K562 (cell line): ENCODE measurements around the gene DHX32. TPM values are rescaled to one million over a fixed set of nuclear protein-coding genes. Genes with fewer than 3 reads are reported as not detected.
A peak's percentile ranks its signal among the peaks of the same experiment; 100 is the strongest.

Source experiments
- DIDO1 ChIP-seq: fragments of 450-650 bp; IDR thresholded peaks from 2 replicates; pipeline ENCODE4 v1.6.1; 2016; ENCODE audit warnings: low read depth, missing biosample characterization, missing genetic modification characterization
- EP300 ChIP-seq: IDR thresholded peaks from 2 replicates; pipeline ENCODE4 v1.6.1; 2012; ENCODE audit warnings: low read length, improper control_type of control experiment
- ETV1 ChIP-seq: fragments of 450-650 bp; conservative IDR thresholded peaks from 2 replicates; pipeline ENCODE4 v1.6.1; 2016; ENCODE audit warnings: missing genetic modification characterization, control low read depth, low read depth, missing compliant biosample characterization
- FOXJ2 ChIP-seq: fragments of 200-800 bp; sonication (Bioruptor generic); IDR thresholded peaks from 2 replicates; pipeline ENCODE4 v1.6.1; 2016; ENCODE audit warnings: missing genetic modification characterization, missing compliant biosample characterization
- IRF2 ChIP-seq: sonication (generic); formaldehyde crosslinking; IDR thresholded peaks from 2 replicates; pipeline ENCODE4 v1.8.1; 2022; ENCODE audit warnings: mild to moderate bottlenecking, missing genetic modification reagents
- JUN ChIP-seq, 2 experiments: sonication (generic) in 1 of 2; formaldehyde crosslinking in 1 of 2; IDR thresholded peaks; 2 replicates each; pipeline versions ENCODE4 v1.6.1 to v1.8.0; 2012 to 2022; ENCODE audit warnings: borderline replicate concordance in 2 of 2, mild to moderate bottlenecking in 2 of 2, improper control_type of control experiment in 1 of 2, low read depth in 1 of 2, low read length in 1 of 2, missing genetic modification reagents in 1 of 2
- KDM5B ChIP-seq: fragments of 200-600 bp; sonication (generic); IDR thresholded peaks from 2 replicates; pipeline ENCODE4 v1.6.1; 2012; ENCODE audit warnings: low read depth, mild to moderate bottlenecking, moderate library complexity, low read length, control low read depth, inconsistent platforms; ENCODE audit not compliant: insufficient replicate concordance
- NCOA1 ChIP-seq: fragments of 450-650 bp; IDR thresholded peaks from 2 replicates; pipeline ENCODE4 v1.6.1; 2016; ENCODE audit warnings: low read depth
- PHB2 ChIP-seq: fragments of 450-650 bp; IDR thresholded peaks from 2 replicates; pipeline ENCODE4 v1.6.1; 2017; ENCODE audit warnings: low read depth
- POLR2AphosphoS5 ChIP-seq: IDR thresholded peaks from 2 replicates; pipeline ENCODE4 v1.6.1; 2011; ENCODE audit warnings: mild to moderate bottlenecking, low read depth, low read length, moderate library complexity; ENCODE audit not compliant: control insufficient read depth, insufficient read depth
- SMAD3 ChIP-seq: fragments of 450-650 bp; formaldehyde crosslinking; conservative IDR thresholded peaks from 2 replicates; pipeline ENCODE4 v1.4.0; 2020; ENCODE audit warnings: mild to moderate bottlenecking
- SMC3 ChIP-seq: conservative IDR thresholded peaks from 2 replicates; pipeline ENCODE4 v1.6.1; 2011; ENCODE audit warnings: low read depth, low read length, improper control_type of control experiment; ENCODE audit not compliant: insufficient read depth
- SNIP1 ChIP-seq: fragments of 450-650 bp; IDR thresholded peaks from 2 replicates; pipeline ENCODE4 v1.7.1; 2017; ENCODE audit warnings: low read depth, mild to moderate bottlenecking
- SREBF1 ChIP-seq: fragments of 150-350 bp; IDR thresholded peaks from 2 replicates; pipeline ENCODE4 v1.6.1; 2014; ENCODE audit warnings: antibody characterized with exemption, low read depth, low read length, borderline replicate concordance
- TAF9B ChIP-seq: fragments of 450-650 bp; IDR thresholded peaks from 2 replicates; pipeline ENCODE4 v1.6.1; 2018; ENCODE audit warnings: mild to moderate bottlenecking; ENCODE audit not compliant: partially characterized antibody
- TBP ChIP-seq: optimal IDR thresholded peaks from 2 replicates; pipeline ENCODE3; 2011; ENCODE audit warnings: low read depth, low read length, improper control_type of control experiment
- ZBED1 ChIP-seq: IDR thresholded peaks from 2 replicates; pipeline ENCODE4 v1.6.1; 2014
- ZC3H11A ChIP-seq: IDR thresholded peaks from 2 replicates; pipeline ENCODE4 v1.6.1; 2012; ENCODE audit warnings: low read depth, low read length, improper control_type of control experiment
- ZFX ChIP-seq: sonication (generic); formaldehyde crosslinking; IDR thresholded peaks from 2 replicates; pipeline ENCODE4 v1.8.0; 2022; ENCODE audit warnings: mild to moderate bottlenecking, missing genetic modification reagents, moderate library complexity
- ZNF274 ChIP-seq: IDR thresholded peaks from 2 replicates; pipeline ENCODE4 v1.6.1; 2011; ENCODE audit warnings: low read depth, mild to moderate bottlenecking, low read length, moderate library complexity, borderline replicate concordance
- ZNF324 ChIP-seq: fragments of 250-450 bp; sonication (Bioruptor Pico); IDR thresholded peaks from 2 replicates; pipeline ENCODE4 v1.4.0; 2020; ENCODE audit warnings: mild to moderate bottlenecking
- ZNF76 ChIP-seq: fragments of 250-450 bp; sonication (Bioruptor Pico); IDR thresholded peaks from 2 replicates; pipeline ENCODE4 v1.4.0; 2020; ENCODE audit warnings: mild to moderate bottlenecking, moderate library complexity, borderline replicate concordance
- polyA plus RNA-seq, 8 experiments: library from polyadenylated mRNA; depleted of rRNA in 4 of 8; stranded (reverse) in 5 of 8; unstranded in 3 of 8; fragments of >200 nt; fragmentation: Nextera tagmentation in 2 of 8; fragmentation: Illumina TruSeq in 1 of 8; extraction: Ambion mirVana in 2 of 8; extraction: Trizol in 1 of 8; gene quantifications; 2 replicates each; pipeline versions ENCODE4 v1.2.1 to v1.2.3, GENCODE V29; 2011 to 2014; ENCODE audit warnings: inconsistent platforms in 1 of 8, missing spikeins in 1 of 8
- total RNA-seq, 7 experiments: library from RNA; depleted of rRNA in 6 of 7; stranded (reverse); fragments of >200 nt in 6 of 7; fragmentation: Illumina TruSeq in 2 of 7; extraction: Trizol in 2 of 7; gene quantifications; 2 replicates each; pipeline versions ENCODE4 v1.2.1 to v1.2.3, GENCODE V29; 2011 to 2021; ENCODE audit warnings: low replicate concordance in 1 of 7
- TF ChIP-seq, protein P1 (sequence below): fragments of 450-650 bp; IDR thresholded peaks from 2 replicates; pipeline ENCODE4 v1.6.1; 2016; ENCODE audit warnings: mild to moderate bottlenecking
- TF ChIP-seq, protein P2 (sequence below): fragments of 250-450 bp; sonication (Bioruptor Pico); IDR thresholded peaks from 2 replicates; pipeline ENCODE4 v1.6.1; 2021; ENCODE audit warnings: mild to moderate bottlenecking
- TF ChIP-seq, protein P3 (sequence below), 2 experiments: fragments of 450-650 bp; conservative IDR thresholded peaks; 2 replicates each; pipeline ENCODE4 v1.6.1; 2017; ENCODE audit warnings: mild to moderate bottlenecking in 2 of 2, moderate library complexity in 2 of 2

The DHX32 gene
- total and polyA plus RNA-seq, 9 of the 15 experiments (the other 6 are each of a cell fraction or from before 2014, with no cell fraction given): 5.8 to 23.5 (median 17.5) TPM

DNA sequence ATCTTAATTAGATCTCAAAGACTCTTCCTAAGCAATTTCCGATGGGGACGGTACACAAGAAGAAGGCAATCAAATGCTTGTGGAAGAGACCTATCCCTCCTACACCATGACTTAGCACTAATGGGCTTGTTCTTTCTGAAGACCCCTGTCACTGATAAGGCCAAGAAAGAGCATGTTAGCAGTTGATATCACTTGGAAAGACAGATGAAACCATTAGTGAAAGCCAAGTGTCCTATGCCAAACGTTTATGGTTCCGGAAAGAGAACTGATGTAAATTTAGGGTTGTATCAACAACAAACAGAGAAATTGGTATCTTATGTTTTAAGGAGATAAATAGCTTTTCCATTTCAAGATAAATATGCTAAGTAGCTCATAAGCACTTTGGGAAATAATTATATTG is 64.5 kb downstream of the DHX32 start (continued):
- TF ChIP-seq, protein P1, sequence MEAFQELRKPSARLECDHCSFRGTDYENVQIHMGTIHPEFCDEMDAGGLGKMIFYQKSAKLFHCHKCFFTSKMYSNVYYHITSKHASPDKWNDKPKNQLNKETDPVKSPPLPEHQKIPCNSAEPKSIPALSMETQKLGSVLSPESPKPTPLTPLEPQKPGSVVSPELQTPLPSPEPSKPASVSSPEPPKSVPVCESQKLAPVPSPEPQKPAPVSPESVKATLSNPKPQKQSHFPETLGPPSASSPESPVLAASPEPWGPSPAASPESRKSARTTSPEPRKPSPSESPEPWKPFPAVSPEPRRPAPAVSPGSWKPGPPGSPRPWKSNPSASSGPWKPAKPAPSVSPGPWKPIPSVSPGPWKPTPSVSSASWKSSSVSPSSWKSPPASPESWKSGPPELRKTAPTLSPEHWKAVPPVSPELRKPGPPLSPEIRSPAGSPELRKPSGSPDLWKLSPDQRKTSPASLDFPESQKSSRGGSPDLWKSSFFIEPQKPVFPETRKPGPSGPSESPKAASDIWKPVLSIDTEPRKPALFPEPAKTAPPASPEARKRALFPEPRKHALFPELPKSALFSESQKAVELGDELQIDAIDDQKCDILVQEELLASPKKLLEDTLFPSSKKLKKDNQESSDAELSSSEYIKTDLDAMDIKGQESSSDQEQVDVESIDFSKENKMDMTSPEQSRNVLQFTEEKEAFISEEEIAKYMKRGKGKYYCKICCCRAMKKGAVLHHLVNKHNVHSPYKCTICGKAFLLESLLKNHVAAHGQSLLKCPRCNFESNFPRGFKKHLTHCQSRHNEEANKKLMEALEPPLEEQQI: no peak
- TF ChIP-seq ZNF76 (CRISPR knock-in tag) (no peak), ZNF324 (CRISPR knock-in tag) (no peak), ETV1 (tag) (peak; percentile 82), TAF9B (no peak), ZNF274 (no peak), FOXJ2 (tag) (no peak), SNIP1 (no peak), NCOA1 (peak; percentile 85), POLR2AphosphoS5 (peak; percentile 93), DIDO1 (tag) (no peak), SREBF1 (no peak), IRF2 (CRISPR knock-in tag) (no peak), ZBED1 (no peak), PHB2 (peak; percentile 86), TBP (peak; percentile 34), EP300 (peak; percentile 95), SMC3 (no peak), ZC3H11A (no peak), ZFX (no peak), SMAD3 (CRISPR knock-in tag) (no peak), JUN (IDR thresholded peaks at IDR 0.05; ENCODE audit: borderline replicate concordance, low read depth, low read length) (no peak), JUN (CRISPR knock-in tag; IDR thresholded peaks at IDR 0.05; ENCODE audit: borderline replicate concordance) (no peak), KDM5B (no peak)
- TF ChIP-seq, protein P2, sequence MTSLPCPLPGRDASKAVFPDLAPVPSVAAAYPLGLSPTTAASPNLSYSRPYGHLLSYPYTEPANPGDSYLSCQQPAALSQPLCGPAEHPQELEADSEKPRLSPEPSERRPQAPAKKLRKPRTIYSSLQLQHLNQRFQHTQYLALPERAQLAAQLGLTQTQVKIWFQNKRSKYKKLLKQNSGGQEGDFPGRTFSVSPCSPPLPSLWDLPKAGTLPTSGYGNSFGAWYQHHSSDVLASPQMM: no peak
- TF ChIP-seq, protein P3, sequence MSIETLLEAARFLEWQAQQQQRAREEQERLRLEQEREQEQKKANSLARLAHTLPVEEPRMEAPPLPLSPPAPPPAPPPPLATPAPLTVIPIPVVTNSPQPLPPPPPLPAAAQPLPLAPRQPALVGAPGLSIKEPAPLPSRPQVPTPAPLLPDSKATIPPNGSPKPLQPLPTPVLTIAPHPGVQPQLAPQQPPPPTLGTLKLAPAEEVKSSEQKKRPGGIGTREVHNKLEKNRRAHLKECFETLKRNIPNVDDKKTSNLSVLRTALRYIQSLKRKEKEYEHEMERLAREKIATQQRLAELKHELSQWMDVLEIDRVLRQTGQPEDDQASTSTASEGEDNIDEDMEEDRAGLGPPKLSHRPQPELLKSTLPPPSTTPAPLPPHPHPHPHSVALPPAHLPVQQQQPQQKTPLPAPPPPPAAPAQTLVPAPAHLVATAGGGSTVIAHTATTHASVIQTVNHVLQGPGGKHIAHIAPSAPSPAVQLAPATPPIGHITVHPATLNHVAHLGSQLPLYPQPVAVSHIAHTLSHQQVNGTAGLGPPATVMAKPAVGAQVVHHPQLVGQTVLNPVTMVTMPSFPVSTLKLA (conservative IDR thresholded peaks at IDR 0.05): peak in 1 of 2 experiments; percentile 58; a peak in 2 of 4 replicates
